Measurements from ENCODE around the gene PTPRS. TPM values are rescaled to one million over a fixed set of nuclear protein-coding genes. Genes with fewer than 3 reads are reported as not detected.
A peak's percentile ranks its signal among the peaks of the same experiment; 100 is the strongest.

Gene PTPRS
- polyA plus RNA-seq, 3 donors from 2014 or later, result 0.10 TPM; not detected in 2

DNA sequence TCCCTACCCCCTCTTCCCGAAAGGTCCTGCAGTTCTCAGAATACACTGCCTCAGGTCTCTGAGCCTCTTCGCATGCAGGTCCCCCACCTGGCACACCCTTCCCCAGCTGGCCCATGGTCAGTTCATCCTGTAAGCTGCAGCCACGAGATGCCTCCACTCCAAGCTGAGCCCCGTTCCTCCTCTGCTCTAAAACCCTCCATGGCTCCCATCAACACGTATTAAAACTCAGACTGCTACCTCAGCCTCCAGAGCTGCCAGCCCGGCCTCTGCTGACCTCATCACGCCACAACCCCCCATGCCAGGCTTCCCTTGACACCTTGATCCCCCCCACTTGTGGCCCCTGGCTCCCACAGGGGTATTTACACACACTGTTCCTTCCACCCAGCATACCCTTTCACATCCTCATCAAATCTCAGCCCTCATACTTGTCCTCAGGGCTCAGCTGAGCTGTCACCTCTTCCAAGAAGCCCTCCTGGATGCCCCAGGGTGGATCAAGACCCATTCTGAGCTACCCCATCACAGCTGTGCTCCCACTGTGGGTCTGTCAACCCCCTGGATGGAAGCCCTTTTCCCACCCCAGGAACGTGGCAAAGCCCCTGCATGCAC, 48.9 kb downstream of the PTPRS start:
- peaks cover 3 to 7% (median 6%) of the 10 kb centered on the region in 3 donors for H3K27me3 Mint-ChIP-seq (ENCODE audit: low read depth in 3 of 3)
- no peak for DNase-seq
- H3K36me3 Mint-ChIP-seq, result no peaks in the 10 kb centered on the region
- peak overlapping the region; percentile 2 to 75 (median 60) for H3K4me3 Mint-ChIP-seq
- H3K9me3 Mint-ChIP-seq, result no peaks in the 10 kb centered on the region
- peaks cover 7 to 8% of the 10 kb centered on the region in 2 donors for H3K4me1 Mint-ChIP-seq
- H3K27ac Mint-ChIP-seq, result no peak overlapping the region

Other genes with a start within 250 kb of the PTPRS start
- not detected for gene ZNRF4, start 114.6 kb upstream of the PTPRS start, polyA plus RNA-seq
- under 1 TPM in 1 of 3 donors, not detected in 2; 0.06 TPM for gene TINCR, start 227.1 kb upstream of the PTPRS start, polyA plus RNA-seq